RWPE1 (cell line): ENCODE measurements around the gene MED13L.

Source experiments
- CTCF ChIA-PET: fragments of 350-600 bp; sonication (Branson Sonifier 250); formaldehyde crosslinking; extraction: SDS; loops from one replicate; lab custom pipeline; 2021; lab: Yijun Ruan, JAX
- POLR2A ChIA-PET: fragments of 400-600 bp; formaldehyde crosslinking; extraction: SDS; loops from one replicate; lab custom pipeline; 2020; ENCODE audit warnings: antibody characterized with exemption; ENCODE audit not compliant: low non-redundant PET; lab: Yijun Ruan, JAX
- DNase-seq: peaks from one replicate; pipeline ENCODE4 v3.0.0; 2012; ENCODE audit warnings: low spot score
- H3K27ac ChIP-seq: fragments of 450-650 bp; 2 replicates; pipeline ENCODE4 v1.5.1; 2017
- CTCF ChIP-seq: fragments of 450-650 bp; conservative IDR thresholded peaks from 2 replicates; pipeline ENCODE4 v1.5.1; 2017; ENCODE audit warnings: low read depth, mild to moderate bottlenecking

The MED13L gene

GRCh38 chr12:116000252-116000651, 277.2 kb downstream of the MED13L start:
- DNase-seq: no peak
- CTCF ChIA-PET: no interaction called here
- no peak for TF ChIP-seq CTCF
- H3K27ac ChIP-seq: no peak overlapping the region
- POLR2A ChIA-PET: no interaction called here

GRCh38 chr12:115999582-115999981, 277.9 kb downstream of the MED13L start:
- POLR2A ChIA-PET: no interaction called here
- no peak for DNase-seq
- H3K27ac ChIP-seq: no peak overlapping the region
- CTCF ChIA-PET: no interaction called here
- TF ChIP-seq CTCF: no peak

GRCh38 chr12:115998794-115999478, 278.6 kb downstream of the MED13L start:
- ChIA-PET CTCF (interaction anchor here (0.6 to 1.6 kb wide), 5 partner anchors 11 to 616 kb away, joined by 3 to 5 read pairs (median 3); no protein-coding TSS in a partner anchor), POLR2A (no interaction called here)
- DNase-seq: no peak
- no peak overlapping the region for H3K27ac ChIP-seq
- no peak for TF ChIP-seq CTCF

GRCh38 chr12:115998119-115998633, 279.3 kb downstream of the MED13L start:
- POLR2A ChIA-PET: no interaction called here
- H3K27ac ChIP-seq: no peak overlapping the region
- CTCF ChIA-PET: interaction anchor here (0.6 to 1.6 kb wide), 11 partner anchors 10 to 951 kb away, joined by 3 to 5 read pairs (median 3); no protein-coding TSS in a partner anchor

GRCh38 chr12:115993737-115994136, 283.8 kb downstream of the MED13L start:
- ChIA-PET CTCF (interaction anchor here (0.8 kb wide), 1 partner anchor 11 kb away, joined by 3 read pairs; no protein-coding TSS in a partner anchor), POLR2A (no interaction called here)

More at GRCh38 chr12:115998119-115998633, 279.3 kb downstream of the MED13L start:
- peak; percentile 35 for DNase-seq
- peak; percentile 79 for TF ChIP-seq CTCF

GRCh38 chr12:115990241-115990640, 287.3 kb downstream of the MED13L start:
- TF ChIP-seq CTCF: no peak
- ChIA-PET CTCF (no interaction called here), POLR2A (no interaction called here)
- no peak overlapping the region for H3K27ac ChIP-seq
- no peak for DNase-seq

More at GRCh38 chr12:115993737-115994136, 283.8 kb downstream of the MED13L start:
- TF ChIP-seq CTCF: no peak
- no peak overlapping the region for H3K27ac ChIP-seq
- DNase-seq: no peak
